HL-60 (cell line): Measurements from ENCODE around the gene SEC11A.

ENCODE experiments used
- DNase-seq, 2 experiments: peaks; one replicate each; pipeline ENCODE4 v3.0.0-alpha.2; 2010 to 2020; ENCODE audit warnings: low read depth in 1 of 2, low spot score in 1 of 2
- H3K27ac ChIP-seq: fragments of 250-450 bp; sonication (Bioruptor Pico); replicated peaks from 2 replicates; pipeline ENCODE4 v1.5.1; 2020; ENCODE audit warnings: mild to moderate bottlenecking, moderate library complexity
- H3K27me3 ChIP-seq: fragments of 250-450 bp; sonication (Bioruptor Pico); 2 replicates; pipeline ENCODE4 v1.5.1; 2021; ENCODE audit warnings: mild to moderate bottlenecking, moderate library complexity; ENCODE audit not compliant: insufficient read depth, poor library complexity, severe bottlenecking
- H3K4me3 ChIP-seq: replicated peaks from 2 replicates; pipeline ENCODE4 v1.5.1; 2011; ENCODE audit warnings: mild to moderate bottlenecking, control low read depth, low read length; ENCODE audit not compliant: insufficient read depth
- CTCF ChIP-seq: IDR thresholded peaks from one replicate; pipeline ENCODE4 v1.5.1; 2011; ENCODE audit warnings: low read length, control low read depth, inconsistent platforms; ENCODE audit not compliant: insufficient read depth
- GABPA ChIP-seq: IDR thresholded peaks from 2 replicates; pipeline ENCODE4 v1.6.1; 2012; ENCODE audit warnings: low read depth
- POLR2AphosphoS5 ChIP-seq: IDR thresholded peaks from 2 replicates; pipeline ENCODE4 v1.6.1; 2012; ENCODE audit warnings: low read depth
- REST ChIP-seq: IDR thresholded peaks from 2 replicates; pipeline ENCODE4 v1.6.1; 2012; ENCODE audit warnings: low read depth; ENCODE audit not compliant: insufficient replicate concordance
- SPI1 ChIP-seq: IDR thresholded peaks from 2 replicates; pipeline ENCODE4 v1.6.1; 2012; ENCODE audit warnings: low read depth, mild to moderate bottlenecking, borderline replicate concordance

The SEC11A gene

GRCh38 chr15:84620626-84621025 lies 95.3 kb downstream of the SEC11A start:
- DNase-seq = no peak
- no peaks in the 10 kb centered on the region for H3K27me3 ChIP-seq
- TF ChIP-seq CTCF (no peak), SPI1 (no peak), GABPA (no peak), POLR2AphosphoS5 (no peak), REST (no peak)
- no peak overlapping the region for H3K4me3 ChIP-seq
- H3K27ac ChIP-seq = no peak overlapping the region
